CD4-positive, alpha-beta T cell treated with Interleukin-4 for 1 hour (primary cell): ENCODE results near the gene CD9.

Experiments
- DNase-seq, 2 donors: peaks; one replicate each; pipeline ENCODE4 v3.0.0-alpha.2; 2020 to 2022

The CD9 gene

DNA sequence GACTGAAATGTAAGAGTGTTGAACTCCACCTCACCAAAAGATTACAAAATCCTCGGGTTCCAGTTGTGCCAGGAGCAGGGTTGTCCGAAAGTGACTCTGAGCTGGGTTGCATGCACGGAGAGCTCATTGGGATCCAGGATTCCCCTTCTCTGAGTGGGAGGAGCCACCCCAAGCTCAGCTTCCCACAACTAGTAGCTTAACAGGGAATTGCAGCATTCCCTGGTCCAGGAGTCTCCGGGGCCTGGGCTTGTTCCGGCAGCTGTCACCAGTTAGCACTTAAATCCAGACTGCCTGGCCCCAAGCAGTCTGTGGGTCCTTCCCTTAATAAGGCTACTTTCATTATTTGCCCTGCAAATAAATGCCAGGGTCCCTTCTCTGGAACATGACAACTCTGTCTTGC, 50.1 kb downstream of the CD9 start:
- no peak for DNase-seq

DNA sequence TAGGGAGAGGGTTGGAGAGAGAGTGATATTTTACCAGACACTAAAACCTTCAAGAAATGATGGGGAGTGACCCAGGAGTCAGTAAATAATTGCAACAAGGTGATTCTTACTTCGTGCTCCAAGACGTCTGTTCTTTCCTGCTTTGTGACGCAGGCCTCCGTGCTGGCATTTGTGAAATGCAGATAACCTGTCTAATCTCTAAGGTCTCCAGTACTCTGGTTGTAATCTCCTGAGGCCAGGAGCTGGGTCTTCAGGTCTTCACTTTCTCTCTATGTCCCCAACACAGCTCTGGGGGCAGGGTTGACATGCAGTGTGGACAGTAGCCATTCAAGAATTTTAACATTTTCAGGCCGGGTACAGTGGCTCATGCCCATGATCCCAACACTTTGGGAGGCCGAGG, 53.1 kb downstream of the CD9 start:
- DNase-seq, result no peak

DNA sequence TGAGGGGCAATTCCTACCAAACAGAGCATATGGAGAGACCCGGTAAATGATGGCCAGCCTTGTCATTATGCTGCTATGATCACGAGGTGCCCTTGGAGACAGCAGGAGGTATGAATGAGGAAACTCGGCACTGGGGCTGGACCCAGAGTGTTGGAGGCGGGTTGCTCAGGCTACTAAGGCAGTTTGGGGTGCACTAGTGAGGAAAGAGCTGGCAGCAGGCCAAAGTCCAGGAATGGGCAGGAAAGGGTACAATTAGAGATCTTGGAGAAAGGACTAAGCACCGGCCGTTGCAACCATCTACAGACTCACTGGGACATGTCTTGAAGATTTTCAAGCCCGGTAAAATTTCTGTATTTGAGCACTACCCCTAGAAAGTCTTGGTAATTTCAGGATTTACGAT, 54.3 kb downstream of the CD9 start:
- DNase-seq, result no peak

DNA sequence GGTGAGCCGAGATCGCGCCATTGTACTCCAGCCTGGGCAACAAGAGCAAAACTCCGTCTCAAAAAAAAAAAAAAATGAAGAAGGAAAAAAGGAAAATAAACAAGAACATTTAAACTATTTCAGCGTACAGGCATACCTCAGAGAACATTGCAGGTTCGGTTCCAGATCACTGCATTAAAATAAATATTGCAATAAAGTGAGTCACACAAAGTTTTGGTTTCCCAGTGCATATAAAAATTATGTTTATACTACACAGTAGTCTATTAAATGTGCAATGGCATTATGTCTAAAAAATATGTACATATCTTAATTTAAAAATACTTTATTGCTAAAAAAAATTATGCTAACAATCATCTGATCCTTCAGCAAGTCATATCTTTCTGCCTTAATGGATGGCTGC, 56.8 kb downstream of the CD9 start:
- no peak for DNase-seq

DNA sequence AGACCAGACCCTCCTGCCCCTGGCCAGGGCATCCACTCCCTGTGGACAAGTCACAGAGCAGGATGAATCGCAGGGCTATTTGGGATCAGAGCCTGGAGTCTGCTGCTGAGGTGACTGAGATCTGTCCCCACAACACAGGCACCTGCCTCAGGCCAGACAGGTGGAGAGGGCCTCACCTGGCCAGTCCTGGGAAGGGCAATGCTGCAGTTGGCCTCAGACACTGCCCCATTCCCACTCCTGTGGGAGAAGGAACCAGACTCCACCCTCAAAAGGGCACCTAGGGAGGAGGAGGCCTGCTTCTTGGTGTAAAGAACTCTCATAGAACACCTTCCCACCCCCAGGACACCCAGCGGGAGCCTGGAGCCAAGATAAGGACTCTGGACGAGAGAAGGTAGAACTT, 62.0 kb downstream of the CD9 start:
- DNase-seq, result no peak

DNA sequence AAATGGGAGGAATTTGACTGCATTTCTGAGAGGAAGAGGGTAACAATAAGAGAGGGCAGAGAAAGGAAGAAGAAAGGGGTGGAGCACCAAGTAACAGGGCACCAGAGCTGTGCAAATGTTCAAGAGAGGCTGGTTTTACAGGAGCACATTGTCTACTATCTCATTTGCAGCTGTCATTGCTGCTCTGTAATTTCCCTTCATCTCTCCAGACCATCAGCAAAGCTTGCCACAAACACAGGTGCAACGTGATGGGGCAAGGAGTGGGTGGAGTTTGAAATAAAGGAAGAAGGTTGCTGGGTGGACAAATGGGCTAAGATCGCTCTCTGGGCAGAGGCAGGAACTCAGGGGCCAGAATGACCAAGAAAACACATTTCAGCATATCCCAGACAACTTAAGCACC, 62.4 kb downstream of the CD9 start:
- DNase-seq, result no peak

DNA sequence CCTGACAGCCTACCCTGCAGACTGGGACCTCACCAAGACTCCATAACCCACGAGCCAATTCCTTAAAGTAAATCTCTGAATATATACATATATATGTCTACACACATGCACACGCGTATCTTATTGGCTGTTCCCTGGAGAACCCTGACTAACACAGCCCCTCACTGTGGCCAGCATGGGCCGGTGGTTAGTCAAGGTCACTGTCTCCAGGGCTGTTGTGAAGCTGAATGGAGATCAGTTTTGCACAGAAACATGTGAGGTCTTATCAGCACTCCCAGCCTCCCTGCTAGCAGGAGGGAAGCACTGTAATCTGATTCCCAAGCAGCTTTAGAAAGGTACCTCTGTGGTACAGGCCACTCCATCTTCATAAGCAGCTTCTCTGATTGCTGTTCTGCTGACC, 63.7 kb downstream of the CD9 start:
- no peak for DNase-seq

DNA sequence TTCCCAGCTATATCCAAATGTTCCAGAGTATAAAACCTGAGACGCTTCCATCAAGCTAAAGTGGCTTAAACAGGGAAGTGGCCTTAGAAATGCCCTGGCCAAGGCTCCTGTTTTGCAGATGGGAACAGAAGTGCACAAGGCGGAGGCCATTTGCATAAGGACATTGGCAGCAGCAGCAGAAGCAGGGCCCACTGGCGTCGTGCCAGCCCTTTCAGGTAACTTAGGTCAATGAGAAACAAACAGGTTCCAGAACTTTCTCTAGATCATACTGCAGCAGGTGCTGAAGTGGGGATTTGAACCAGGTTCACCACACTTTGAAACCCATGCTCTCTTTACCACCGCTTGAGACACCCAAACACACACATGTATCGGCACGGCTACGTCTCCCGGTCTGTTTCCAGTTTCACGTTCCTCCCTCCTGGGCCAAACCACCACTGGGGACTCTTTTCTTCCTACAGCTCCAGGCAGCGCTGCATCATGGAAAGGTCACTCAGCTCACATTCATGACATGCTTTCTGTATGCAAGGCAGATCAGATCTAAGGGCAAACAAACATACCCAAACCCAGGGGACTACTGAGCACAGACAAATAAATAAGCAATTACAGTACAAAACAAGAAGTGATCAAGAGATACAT, 64.3 kb downstream of the CD9 start:
- DNase-seq, result no peak

DNA sequence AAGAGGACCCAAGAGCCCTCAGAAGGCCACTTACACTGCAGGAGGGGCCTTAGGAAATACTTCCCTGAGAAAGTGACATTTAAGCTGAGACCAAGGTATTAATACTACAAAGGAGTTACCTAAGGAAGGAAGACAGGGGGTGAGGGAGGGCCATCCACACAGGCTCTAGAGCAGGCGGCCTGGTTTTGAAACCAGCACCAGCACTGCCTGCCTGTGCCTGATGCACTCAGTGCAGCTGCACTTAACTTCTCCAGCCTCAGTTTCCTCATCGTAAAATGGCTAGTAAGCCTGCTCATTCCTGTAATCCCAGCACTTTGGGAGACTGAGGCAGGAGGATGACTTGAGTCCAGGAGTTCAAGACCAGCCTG, 64.8 kb downstream of the CD9 start:
- no peak for DNase-seq

DNA sequence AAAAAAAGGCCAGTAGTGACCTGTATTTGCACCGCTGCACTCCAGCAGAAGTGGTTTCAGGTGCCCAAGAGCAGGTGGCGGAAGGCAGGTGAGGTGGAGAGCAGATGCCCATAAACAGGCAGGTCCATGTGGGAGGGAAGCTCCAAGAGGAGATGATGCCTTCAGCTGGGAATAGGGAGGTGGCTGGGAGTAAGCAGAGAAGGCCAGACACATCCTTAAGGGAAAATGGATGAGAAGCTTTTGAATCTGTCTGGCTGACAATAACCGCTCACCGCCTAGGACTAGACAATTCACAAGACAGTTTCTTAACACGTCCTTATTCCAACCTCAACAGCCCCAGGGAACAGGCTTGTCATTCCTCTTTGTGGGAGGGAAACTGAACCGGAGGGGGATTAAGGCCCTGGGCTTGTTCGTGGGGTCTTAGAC, 66.4 kb downstream of the CD9 start:
- DNase-seq, result no peak

DNA sequence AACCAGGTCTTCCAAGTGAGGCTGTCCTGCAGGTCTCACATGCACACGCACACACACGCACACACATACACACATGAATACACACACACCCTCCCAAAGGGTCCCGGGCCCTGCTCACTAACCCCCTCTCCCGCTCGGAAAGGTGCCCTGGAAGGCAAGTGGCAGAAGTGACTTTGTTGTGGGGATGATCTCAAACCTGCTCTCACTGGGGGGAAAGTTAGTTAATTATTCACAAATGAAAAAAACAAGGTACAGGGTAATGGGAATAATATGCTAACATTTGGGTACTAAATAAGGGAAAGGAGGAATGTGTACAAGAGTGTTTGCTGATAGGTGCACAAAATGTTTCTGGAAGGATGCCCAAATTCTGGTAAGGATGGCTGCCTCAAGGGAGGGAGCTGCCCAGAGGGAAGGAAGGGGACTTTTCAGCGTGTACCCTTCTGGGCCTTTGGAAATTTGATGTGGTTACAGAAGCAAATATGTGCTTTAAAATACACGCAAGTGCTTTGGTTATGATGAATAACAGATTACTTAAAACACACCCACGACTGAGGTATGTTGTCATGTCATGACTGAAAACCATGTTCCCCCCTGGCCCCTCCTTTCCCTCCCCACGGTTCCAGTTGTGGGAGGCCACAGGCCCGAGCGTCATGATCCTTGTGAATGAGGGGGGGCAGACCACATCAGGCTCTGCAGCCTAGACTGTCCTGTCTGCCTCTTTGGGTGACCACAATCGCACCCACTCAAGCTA, 66.9 kb downstream of the CD9 start:
- DNase-seq, result no peak

DNA sequence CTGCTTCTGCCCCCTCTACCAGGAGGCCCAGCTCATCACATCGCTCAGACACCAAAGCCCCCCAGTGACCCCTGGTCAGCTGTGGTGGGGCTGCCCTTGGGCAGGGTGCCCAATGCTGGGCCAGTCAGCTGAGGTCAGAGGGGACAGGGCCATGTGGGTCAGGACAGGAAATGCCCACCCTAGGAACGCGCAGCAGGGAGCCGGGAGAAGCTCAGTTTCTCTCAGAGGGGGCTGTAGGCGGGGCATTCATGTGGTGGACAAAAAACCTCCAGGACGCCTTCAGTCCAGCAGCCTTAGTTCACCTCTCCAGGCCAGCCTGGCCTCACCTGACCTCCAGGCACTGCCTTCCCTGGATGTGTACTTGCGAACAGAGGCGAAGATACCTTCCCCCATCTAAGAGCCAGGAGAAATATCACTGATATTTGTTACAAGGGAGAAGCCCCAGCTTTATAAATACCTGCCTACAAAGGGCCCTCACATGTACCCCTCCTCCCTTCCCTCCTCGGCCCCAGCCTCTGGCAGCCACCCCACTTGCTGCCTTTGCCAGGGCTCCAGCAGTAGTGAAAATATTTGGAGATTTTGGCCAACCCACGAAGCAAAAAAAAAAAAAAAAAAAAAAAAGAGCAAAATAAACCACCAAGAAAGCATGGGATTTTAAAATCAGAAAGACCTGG, 68.4 kb downstream of the CD9 start:
- no peak for DNase-seq

DNA sequence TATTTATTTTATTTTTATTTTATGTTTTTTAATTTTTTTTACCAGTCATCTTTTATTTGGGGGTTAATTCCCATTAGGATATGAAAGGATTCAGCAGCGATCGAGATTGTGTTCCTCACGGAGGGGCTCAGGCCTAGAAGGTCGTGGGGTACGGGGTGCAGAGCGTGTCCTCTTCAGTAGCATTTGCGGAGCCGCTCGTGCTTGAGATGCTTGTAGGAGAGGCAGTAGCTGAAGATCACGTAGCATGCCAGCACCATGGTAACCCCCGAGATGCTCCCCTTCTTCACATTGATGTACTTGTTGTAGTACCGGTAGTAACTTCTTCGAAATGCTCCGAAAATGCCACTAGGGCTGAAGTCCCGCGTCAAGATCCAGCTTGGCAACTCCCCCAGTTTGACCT, 69.8 kb downstream of the CD9 start:
- DNase-seq, result no peak

DNA sequence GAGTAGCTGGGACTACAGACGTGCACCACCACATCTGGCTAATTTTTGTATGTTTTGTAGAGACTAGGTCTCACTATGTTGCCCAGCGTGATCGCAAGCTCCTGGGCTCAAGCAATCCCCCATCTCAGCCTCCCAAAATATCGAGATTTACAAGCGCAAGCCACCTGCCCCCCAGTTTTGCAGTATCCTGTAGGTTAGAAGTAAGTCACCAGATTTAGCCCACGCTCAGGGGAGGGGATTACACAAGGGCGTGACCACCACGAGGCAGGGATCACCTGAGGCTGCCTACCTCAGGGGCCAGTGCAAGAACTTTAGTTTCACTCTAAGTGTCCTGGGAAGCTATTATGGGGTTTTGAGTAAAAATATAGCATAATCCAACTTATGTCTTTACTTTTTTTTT, 71.1 kb downstream of the CD9 start:
- no peak for DNase-seq

DNA sequence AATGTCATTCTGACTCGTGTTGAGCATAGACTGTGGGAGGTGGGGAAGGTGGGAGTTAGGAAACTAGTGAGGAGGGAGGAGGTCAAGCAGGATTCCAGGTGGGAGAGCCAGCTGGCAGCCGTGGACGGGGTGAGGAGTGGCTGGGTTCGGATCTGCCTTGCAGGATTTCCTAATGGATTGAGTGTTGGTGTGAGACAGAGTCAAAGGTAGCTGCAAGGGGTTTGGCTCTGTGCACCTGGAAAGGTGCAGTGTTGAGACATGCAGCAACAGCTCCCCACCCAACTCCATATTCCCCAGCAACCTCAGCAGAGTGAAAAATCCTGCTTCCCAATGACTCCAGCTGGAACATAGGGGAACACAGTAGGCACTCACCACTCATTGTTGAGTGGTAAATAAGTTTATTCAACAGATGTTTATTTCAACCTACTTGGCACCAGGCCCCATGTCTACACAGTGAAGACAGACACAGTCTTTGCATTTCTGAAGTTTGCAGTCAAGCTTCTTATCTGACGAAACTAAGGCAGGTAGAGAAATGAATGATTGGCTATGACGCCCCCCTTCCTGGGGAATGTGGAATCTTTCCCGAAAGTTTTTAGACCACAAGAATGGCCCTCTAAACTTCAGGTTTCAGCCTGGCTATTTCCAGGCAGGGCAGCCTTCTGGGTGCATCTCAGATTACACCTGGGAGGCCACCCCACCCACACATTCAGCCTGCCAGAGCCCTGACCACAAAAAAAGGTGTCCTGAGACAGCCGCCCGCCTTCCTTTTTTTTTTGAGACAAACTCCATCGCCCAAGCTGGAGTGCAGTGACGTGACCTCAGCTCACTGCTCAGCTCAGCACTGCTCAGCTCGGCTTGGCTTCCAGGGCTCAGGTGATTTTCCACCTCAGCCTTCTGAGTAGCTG, 72.4 kb downstream of the CD9 start:
- DNase-seq, result no peak

DNA sequence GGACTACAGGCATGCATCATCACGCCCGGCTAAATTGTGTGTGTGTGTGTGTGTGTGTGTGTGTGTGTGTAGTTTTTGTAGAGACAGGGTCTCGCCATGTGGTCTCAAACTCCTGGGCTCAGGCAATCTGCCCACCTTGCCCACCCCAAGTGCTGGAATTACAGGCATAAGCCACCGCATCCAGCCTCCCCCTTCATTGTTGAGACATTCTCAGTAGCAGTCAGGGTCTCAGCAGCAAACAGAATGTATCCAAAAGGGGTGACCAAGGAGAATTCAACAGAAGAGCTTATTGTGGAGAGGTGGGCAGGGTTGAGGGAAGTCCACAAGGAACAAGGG, 73.0 kb downstream of the CD9 start:
- DNase-seq, result no peak

DNA sequence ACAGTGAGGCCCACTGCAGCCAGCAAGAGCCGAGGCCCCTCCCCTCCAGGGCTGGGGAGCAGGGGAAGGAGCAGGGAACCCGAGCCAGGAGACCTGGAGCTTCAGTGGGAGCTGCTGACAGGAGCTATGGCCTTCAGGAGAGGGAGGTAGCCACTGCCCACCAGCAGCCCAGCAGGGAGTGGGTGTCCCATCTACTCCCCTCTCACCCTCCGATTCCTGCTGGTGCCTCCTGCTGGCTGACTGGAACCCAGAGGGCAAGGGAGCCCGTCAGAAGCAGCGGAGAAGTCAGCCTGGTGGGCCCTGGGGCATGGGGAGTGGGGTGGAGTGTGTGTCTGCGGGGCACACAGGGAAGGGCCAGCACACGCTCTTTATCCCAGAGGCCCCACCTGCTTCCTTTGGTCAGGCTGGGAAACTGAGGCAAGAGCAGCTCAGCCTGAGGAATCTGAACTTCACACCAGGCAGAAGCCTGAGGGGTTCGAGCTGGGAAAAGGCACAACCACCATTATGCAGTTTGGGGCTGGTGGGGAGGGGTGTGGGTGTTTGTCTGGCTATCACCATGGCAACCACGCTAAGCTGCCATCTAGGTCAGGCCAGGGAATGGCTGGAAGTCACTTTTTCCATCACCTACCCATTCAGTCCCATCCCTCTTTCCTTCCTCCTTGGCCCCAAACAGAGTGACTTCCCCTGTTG, 73.5 kb downstream of the CD9 start:
- no peak for DNase-seq

DNA sequence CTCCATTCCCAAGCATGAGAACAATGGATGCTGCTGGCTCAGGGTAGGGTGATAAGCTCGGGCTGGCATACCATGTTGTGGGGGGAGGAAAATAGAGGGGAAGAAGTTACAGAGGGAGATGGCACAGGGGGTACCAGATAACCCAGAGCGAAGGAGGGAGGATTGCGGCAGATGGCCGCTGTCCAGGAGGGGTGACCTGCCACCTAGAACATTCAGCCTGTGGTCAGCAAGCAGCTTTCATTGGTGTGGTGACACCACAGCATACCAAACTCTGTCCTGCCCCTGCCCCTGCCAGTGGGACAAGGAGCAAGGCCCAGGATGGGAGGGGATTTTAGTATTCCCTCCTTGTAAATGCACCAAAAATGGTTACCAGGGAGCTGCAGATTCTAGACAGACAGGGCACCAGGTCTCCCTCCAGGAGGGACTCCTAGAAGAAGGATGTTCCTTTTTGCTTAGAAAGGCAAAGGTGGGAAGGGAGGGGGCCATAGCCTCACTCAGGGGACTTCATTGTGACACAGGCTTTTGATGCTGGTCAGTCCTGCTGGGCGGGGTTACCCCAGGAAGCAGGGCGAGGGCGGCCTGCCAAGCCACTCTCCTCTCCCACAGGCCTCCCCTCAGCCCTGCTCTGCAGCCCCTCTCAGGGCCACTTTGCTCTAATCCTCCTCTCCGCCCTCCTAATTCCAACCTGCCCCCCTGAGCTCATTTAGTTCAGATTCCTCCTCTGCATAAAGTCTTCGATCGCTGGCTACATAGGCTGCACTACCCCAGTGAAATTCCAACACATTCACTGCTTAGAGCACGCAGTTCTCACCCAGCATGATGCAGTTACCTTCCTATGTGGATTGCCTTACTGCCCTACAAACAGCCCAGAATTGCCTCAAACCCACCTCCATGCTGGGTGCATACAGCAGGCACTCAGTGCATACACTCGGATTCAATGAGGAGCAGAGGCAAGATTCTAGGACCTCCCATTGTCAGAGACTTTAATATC, 74.3 kb downstream of the CD9 start:
- no peak for DNase-seq

DNA sequence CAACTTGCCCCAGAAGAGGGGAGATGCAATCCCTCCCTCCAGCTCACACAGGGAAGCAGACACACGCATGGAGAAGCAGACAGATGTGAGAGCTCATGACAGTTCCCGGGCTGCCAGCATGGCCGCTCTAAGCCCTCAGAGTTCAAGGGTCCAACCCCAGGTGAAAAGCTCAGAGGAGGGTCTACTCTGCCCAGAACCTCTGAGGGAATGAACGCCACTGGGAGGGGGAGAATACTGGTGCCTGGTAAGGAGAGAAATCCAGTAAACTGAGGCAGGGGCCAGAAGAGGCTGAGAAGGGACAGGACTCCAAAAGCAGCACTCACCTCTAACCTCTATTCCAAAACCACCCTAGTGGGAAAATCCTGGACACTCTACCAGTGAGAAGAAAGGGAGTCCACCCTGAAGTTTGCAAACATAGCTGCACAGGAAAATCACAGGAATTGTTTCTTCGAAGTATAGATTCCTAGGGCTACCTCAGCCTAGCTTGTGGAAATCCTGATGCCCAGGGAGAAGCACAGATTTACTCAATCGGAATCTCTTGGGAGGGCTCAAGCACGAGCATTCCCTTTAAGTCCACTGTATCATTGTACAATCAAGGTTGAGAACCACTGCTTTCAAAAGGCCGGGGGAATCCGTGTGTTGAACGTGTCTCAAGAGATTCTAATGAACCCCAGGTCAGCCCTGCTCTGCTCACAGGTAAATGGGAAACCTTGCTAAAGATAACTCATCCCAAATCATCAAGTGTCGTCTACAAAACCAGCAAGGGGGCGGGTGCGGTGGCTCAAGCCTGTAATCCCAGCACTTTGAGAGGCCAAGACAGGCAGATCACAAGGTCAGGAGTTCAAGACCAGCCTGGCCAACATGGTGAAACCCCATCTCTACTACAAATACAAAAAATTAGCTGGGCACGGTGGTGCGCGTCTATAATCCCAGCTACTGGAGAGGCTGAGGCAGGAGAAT, 76.0 kb downstream of the CD9 start:
- DNase-seq, result no peak

DNA sequence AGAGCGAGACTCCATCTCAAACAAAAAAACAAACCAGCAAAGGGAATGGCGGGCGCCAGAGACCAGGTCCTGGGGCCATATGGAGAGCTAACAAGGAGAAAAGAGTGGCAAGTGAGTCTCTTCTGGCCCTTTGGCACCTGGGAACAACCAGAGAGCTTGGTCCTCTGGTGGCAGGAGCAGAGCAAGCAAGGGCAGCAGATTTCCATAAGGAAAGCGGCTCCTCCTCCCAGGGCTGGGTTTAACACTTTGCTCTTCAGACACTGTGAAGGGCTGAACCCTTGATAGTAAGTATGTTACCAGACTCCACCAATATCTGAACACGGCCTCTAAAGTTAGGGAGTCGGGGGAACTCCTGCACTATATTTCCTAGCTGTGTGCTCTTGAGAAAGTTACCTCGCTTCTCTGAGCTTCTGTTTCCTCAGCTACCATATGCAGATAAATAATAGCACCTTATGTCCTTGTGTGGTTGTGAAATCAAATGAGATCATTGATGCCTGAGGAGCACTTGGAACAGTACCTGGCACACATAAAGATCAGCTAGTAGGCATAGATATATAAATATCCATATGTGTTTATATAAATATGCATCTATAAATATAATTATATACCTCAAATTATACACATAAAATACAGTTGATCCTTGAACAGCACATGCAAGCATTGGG, 76.9 kb downstream of the CD9 start:
- no peak for DNase-seq
